GM18867 (cell line): ENCODE measurements around the gene SLC7A7.
"Not testable (repeated sequence)": the region's sequence is repeated elsewhere in the genome, so short reads cannot be mapped to it uniquely, and the experiment has no call there.

ENCODE experiments used
- ATAC-seq: cut with Tn5 transposase; IDR thresholded peaks from one replicate; pipeline ENCODE4 v1.9.1; 2021; ENCODE audit warnings: mild to moderate bottlenecking, moderate library complexity; ENCODE audit not compliant: unreplicated experiment

SLC7A7 gene

DNA sequence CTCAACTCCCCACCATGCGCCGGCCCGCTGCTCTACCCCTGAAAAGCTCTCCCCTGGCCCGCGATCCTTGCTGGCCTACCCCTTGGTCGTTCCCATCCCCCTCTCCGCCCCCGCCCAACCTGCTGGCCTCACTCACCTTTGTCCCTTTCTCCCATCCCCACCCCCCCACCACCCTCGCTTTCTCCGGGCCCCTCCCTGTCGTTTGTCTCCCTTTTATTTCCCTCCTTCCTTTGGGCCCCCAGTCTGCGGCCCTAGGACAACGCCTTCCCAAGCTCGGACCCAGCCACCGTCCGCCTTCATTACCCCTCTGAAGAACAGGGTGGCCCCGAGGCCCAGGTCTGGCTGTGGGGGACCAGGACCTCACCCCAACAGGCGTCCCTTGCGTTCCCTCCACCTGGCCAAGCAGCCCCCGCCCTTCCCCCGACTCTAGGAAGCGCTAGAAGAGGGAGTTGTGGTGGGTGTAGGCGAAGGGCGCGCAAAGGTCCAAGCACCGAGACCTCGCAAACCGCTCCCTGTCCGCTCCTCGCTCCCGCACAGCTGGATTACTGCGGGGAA is 6.9 kb upstream of the SLC7A7 start:
- ATAC-seq = no peak

- ATAC-seq = no peak
Measured at GRCh38 chr14:22821193-22822015, 6.2 kb upstream of the SLC7A7 start.

- ATAC-seq = no peak
Measured at GRCh38 chr14:22820731-22821130, 5.5 kb upstream of the SLC7A7 start.

DNA sequence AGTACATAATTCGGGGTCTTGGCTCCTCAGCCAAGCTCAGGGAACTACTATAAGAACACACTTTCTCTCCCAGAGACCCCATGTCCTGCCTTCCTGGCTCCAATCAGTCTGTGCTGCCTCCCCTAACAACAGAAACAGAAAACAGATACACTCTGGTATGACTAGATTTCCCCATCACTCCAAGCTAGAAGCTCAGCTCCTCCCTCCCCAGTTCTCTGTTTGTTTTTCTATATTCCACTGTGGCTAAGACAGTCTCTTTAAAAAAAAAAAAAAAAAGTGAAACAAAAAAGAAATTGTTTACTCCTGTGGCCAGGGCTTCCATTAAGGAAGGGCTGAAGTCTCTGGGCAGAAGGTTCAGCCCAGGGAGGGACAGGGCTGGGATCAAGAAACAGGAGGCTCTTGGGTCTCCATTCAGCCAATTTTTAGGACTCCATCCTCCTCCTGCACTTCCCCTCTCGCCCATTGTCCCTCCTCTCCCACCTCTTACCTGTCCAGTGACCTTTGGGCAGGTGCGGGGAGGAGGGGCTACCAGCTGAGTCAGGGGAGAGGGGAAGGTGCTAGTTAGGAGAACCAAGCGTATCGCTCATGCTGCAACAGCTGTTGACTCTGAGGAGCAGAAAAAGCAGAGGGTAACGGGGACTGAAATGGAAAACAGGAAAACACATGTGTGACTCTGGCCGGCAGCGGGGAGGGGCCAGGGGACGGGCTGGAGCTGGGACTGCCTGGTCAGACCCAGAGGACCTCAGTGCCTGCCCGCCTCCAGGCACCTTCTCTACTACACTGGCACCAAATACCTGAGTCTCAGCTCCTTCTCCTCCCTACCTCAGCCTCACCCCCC is 4.1 kb upstream of the SLC7A7 start:
- ATAC-seq = no peak

- ATAC-seq = no peak
Measured at GRCh38 chr14:22814373-22814772, 862 bp downstream of the SLC7A7 start.

DNA sequence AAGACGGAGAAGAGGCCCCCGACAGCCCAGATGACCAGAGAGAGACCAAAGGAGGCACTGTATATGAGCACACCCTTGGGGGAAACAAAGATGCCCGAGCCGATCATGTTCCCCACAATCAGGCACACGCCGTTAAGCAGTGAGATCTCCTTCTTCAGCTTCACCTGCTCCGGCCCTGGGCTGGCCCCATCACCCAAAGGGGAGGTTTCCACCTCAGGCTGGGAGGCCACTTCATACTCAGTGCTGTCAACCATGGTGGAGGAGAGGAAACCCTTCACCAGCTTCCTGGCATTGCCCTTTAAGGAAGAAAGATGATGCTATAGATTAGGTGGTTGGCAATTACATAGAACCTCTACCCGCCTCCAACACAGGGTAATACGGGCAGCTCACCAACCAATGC is 2.1 kb downstream of the SLC7A7 start:
- ATAC-seq = no peak

GRCh38 chr14:22812744-22813143 is 2.5 kb downstream of the SLC7A7 start:
- no peak for ATAC-seq

- no peak for ATAC-seq
Measured at GRCh38 chr14:22811722-22812121, 3.5 kb downstream of the SLC7A7 start.

DNA sequence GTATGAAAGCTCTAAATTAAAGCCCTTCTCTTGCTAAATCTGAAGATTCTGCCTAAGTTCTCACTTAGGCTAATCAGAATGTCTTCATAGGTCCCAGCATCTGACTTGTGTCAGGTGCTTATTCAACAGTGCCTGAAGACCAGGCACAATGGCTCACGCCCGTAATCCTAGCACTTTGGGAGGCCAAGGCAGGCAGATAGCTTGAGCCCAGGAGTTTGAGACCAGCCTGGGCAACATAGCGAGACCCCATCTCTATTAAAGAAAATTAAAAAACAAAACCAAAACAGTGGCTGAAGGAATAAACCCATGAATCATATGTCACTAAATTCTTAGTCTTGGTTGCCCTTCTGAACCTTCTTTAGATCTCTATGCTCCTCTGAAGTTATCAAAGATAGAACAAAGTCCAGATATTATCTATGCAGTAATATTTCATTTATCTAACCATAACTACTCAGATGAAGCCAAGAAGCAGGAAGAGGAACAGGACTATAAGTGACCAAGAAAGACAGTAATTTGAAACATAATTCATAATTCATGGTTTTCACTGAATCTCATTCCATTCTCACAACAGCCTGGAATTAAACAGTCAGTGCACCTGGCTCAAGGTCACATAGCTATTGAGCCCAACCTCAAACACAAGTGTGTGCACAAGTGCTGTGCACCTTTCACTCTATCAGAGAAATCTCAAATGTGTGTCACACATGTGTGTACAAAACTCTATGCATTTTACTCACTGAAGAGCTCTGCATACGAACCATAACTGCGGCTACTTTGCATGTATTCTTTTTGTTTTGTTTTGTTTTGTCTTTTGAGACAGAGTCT is 6.6 kb downstream of the SLC7A7 start:
- no peak for ATAC-seq

GRCh38 chr14:22807432-22808087 is 7.7 kb downstream of the SLC7A7 start:
- no peak for ATAC-seq

- not testable (repeated sequence) for ATAC-seq
Measured at GRCh38 chr14:22805235-22805634, 10.0 kb downstream of the SLC7A7 start.

GRCh38 chr14:22803687-22803974 is 11.6 kb downstream of the SLC7A7 start:
- no peak for ATAC-seq

DNA sequence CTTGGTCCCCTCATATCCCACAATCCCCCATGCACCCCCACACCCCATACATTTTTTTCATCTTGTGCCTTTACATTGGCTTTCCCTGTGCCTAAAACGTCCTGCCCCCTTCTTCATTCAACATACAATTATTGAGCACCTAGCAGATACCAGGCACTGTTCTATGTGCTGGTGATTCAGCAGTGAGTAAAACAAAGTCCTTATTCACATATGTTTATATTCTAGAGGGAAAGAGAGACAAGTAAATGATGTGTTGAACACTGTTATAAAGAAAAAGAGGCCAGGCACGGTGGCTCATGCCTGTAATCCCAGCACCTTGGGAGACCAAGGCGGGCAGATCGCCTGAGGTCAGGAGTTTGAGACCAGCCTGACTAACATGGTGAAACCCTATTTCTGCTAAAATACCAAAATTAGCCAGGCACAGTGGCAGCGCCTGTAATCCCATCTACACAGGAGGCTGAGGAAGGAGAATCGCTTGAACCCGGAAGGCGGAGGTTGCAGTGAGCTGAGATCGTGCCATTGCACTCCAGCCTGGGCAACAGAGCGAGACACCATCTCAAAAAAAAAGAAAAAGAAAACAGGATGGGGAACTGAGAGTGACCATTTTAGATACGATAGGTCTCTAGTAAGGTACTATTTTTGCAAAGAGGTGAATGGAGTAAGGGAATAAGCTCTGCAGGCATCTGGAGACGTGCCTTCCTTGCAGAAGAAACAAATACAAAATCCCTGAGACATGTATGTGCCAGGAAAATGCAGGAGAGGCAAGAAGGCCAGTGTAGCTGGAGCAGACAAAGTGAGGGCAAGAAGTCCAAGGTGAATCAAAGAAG is 12.2 kb downstream of the SLC7A7 start:
- ATAC-seq = no peak

GRCh38 chr14:22801716-22802115 is 13.5 kb downstream of the SLC7A7 start:
- ATAC-seq = no peak

GRCh38 chr14:22800346-22800745 is 14.9 kb downstream of the SLC7A7 start:
- no peak for ATAC-seq

GRCh38 chr14:22798528-22798927 is 16.7 kb downstream of the SLC7A7 start:
- no peak for ATAC-seq

GRCh38 chr14:22797017-22797917 is 18.0 kb downstream of the SLC7A7 start:
- no peak for ATAC-seq

GRCh38 chr14:22796087-22796707 is 19.0 kb downstream of the SLC7A7 start:
- ATAC-seq = no peak
